Right lobe of liver (tissue), 6 donors: ENCODE measurements around the gene PYGB. TPM values are rescaled to one million over a fixed set of nuclear protein-coding genes. Genes with fewer than 3 reads are reported as not detected.

ENCODE experiments used
- ATAC-seq, 4 donors: fragments of 200-7000 bp; cut with Tn5 transposase; one replicate each; pipeline ENCODE4 v1.9.1; 2020; ENCODE audit warnings: mild to moderate bottlenecking in 4 of 4, moderate library complexity in 4 of 4
- DNase-seq, 3 donors: peaks; one replicate each; pipeline ENCODE4 v3.0.0-alpha.2; 2020
- H3K27ac ChIP-seq, 3 donors: fragments of 200-600 bp; one replicate each; pipeline ENCODE4 v1.8.0; 2022
- H3K27me3 ChIP-seq, 2 donors: fragments of 200-600 bp; one replicate each; pipeline ENCODE4 v1.8.0; 2022
- H3K36me3 ChIP-seq, 4 donors: fragments of 200-600 bp; sonication (generic) in 1 of 4; one replicate each; pipeline versions ENCODE4 v1.5.1 to v1.8.0; 2017 to 2022; ENCODE audit warnings: control low read depth in 1 of 4
- H3K4me1 ChIP-seq, 4 donors: fragments of 200-600 bp; sonication (generic) in 1 of 4; one replicate each; pipeline versions ENCODE4 v1.5.1 to v1.8.0; 2017 to 2022; ENCODE audit warnings: control low read depth in 1 of 4
- H3K4me3 ChIP-seq, 3 donors: fragments of 200-600 bp; one replicate each; pipeline ENCODE4 v1.8.0; 2022
- H3K9me3 ChIP-seq, 4 donors: fragments of 200-600 bp; sonication (generic) in 1 of 4; one replicate each; pipeline versions ENCODE4 v1.5.1 to v1.8.0; 2017 to 2022; ENCODE audit warnings: control low read depth in 1 of 4
- CTCF ChIP-seq, 4 donors: fragments of 200-600 bp in 3 of 4; fragments of 450-650 bp in 1 of 4; IDR thresholded peaks; one replicate each; pipeline versions ENCODE4 v1.5.1 to v1.8.0; 2016 to 2022; ENCODE audit warnings: antibody characterized with exemption in 4 of 4, mild to moderate bottlenecking in 2 of 4
- POLR2A ChIP-seq: fragments of 450-650 bp; IDR thresholded peaks from one replicate; pipeline ENCODE4 v1.6.1; 2017; ENCODE audit warnings: antibody characterized with exemption, mild to moderate bottlenecking
- WGBS: methylation state at CpG from one replicate; pipeline ENCODE4 v1.1.6; 2018; ENCODE audit warnings: low coverage, low lambda C conversion rate; ENCODE audit not compliant: insufficient coverage; ENCODE audit errors: missing lambda C conversion rate; 5-methylcytosine and 5-hydroxymethylcytosine counted together
- intact Hi-C, 2 donors: fragments of 100-400 bp; cut with DNase I; formaldehyde crosslinking; loops; one replicate each; pipeline versions ENCODE4 v1.11.2 to v1.14.1; 2022
- long read RNA-seq: library from polyadenylated mRNA; unstranded; transcript quantifications from one replicate; pipeline ENCODE4 v2.0.0, GENCODE V29; 2019
- total RNA-seq, 6 experiments: library from RNA; depleted of rRNA in 2 of 6; stranded (reverse); fragments of >200 nt in 2 of 6; fragmentation: NEBNext Ultra II Directional in 3 of 6; extraction: Animal tissue kit (Norgen Biotek cat#: 25700) in 3 of 6; gene quantifications; one replicate each; pipeline versions ENCODE4 v1.1.0 to v1.2.4, GENCODE V29; 2016 to 2023
- donor health status: DM: no; HTN: yes; CAD: no.
- donor health status: DM: no; HTN: no; CAD: no.
- donor health status: DM: no; HTN: no; CAD: no.
- donor health status: DM: no; HTN: yes; CAD: no.
- donor health status: DM: no; HTN: yes; CAD: no.

PYGB gene
- total RNA-seq: 10 to 100 TPM in 3 of 6 experiments, 1 to 10 TPM in 3; 6.6 to 27.4 (median 13.2) TPM
- long read RNA-seq, full-length matches to known transcripts: 1 of 1 reads
- long read RNA-seq, partial matches to known transcripts: 0 of 1 reads
- long read RNA-seq, other reads (novel, unspliced or antisense): 0 of 1 reads

GRCh38 chr20:25247956-25248785 lies at the start of gene PYGB:
Gene PYGB, plus strand, starts transcription at chr20:25248085. Its CDS starts 94 bp downstream, at chr20:25248179.
- 0% methylated on average over 29 of the region's 113 CpGs for WGBS

GRCh38 chr20:25198663-25199383 lies 49.1 kb upstream of the PYGB start:
- 74% methylated on average over 6 of the region's 11 CpGs for WGBS
- no peak overlapping the region for H3K4me3 ChIP-seq
- no peak for ATAC-seq
- intact Hi-C loops: loop anchor here in 1 of 2 donors (10.0 kb wide), 1 partner anchor 76 kb away; no protein-coding TSS in a partner anchor
- H3K9me3 ChIP-seq: no peaks in the 10 kb centered on the region
- H3K4me1 ChIP-seq: peaks cover 0 to 7% (median 3%) of the 10 kb centered on the region in 4 donors
- no peaks in the 10 kb centered on the region for H3K27me3 ChIP-seq
- no peaks in the 10 kb centered on the region for H3K36me3 ChIP-seq
- no peak overlapping the region for H3K27ac ChIP-seq
- TF ChIP-seq POLR2A (no peak), CTCF (IDR thresholded peaks at IDR 0.05) (no peak)
- DNase-seq: no peak

More at GRCh38 chr20:25247956-25248785, at the start of gene PYGB:
- H3K9me3 ChIP-seq: no peaks in the 10 kb centered on the region
- peak within 1 kb of the TSS; percentile 82 to 86 (median 86) for H3K27ac ChIP-seq
- peaks cover 0 to 12% (median 3%) of the 10 kb centered on the region in 4 donors for H3K4me1 ChIP-seq
- no peaks in the 10 kb centered on the region for H3K36me3 ChIP-seq
- DNase-seq (peak; percentile 86 to 87 (median 87)), ATAC-seq (peak; percentile 85 to 94 (median 88))
- intact Hi-C loops: no loop called here
- TF ChIP-seq CTCF (IDR thresholded peaks at IDR 0.05) (no peak), POLR2A (peak; percentile 93)
- H3K4me3 ChIP-seq: peak within 1 kb of the TSS; percentile 85 to 95 (median 86)
- no peaks in the 10 kb centered on the region for H3K27me3 ChIP-seq

DNA sequence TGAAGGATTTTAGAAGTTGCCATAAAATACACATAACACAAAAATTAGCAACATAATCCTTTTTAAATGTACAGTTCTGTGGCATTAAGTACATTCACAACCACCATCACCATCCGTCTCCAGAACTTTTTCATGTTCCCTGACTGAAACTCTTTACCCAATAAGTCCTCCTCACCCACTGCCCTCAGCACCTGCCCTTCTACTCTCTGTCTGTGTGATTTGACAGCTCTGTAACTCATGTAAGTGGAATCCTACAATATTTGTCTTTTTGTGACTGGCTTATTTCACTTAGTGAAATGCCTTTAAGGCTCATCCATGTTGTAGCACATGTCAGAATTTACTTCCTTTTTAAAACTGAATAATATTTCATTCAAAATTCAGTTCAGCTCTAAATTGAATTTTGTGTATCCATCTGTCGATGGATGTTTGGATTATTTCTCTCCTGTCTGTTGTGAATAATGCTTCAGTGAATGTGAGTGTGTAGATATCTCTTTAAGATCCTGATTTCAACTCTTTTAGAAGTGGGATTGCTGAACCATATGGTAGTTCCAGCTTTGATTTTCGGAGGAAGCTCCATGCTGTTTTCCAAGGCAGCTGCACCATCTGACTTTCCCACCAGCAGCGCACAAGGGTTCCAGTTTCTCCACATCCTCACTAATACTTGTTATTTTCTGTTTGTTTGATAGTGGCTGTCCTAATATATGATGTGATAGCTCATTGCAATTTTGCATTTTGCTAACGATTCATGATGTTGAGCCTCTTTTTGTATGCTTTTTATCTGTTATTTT lies 48.2 kb upstream of the PYGB start:
- WGBS: 76% methylated on average over 5 of the region's 5 CpGs
- Histone ChIP-seq H3K9me3 (no peaks in the 10 kb centered on the region), H3K4me1 (peaks cover 0 to 7% (median 3%) of the 10 kb centered on the region in 4 donors), H3K4me3 (no peak overlapping the region), H3K27ac (no peak overlapping the region), H3K27me3 (no peaks in the 10 kb centered on the region), H3K36me3 (no peaks in the 10 kb centered on the region)
- intact Hi-C loops: loop anchor here in 1 of 2 donors (10.0 kb wide), 1 partner anchor 75 kb away; no protein-coding TSS in a partner anchor
- DNase-seq (no peak), ATAC-seq (no peak)
- TF ChIP-seq POLR2A (no peak), CTCF (IDR thresholded peaks at IDR 0.05) (no peak)

DNA sequence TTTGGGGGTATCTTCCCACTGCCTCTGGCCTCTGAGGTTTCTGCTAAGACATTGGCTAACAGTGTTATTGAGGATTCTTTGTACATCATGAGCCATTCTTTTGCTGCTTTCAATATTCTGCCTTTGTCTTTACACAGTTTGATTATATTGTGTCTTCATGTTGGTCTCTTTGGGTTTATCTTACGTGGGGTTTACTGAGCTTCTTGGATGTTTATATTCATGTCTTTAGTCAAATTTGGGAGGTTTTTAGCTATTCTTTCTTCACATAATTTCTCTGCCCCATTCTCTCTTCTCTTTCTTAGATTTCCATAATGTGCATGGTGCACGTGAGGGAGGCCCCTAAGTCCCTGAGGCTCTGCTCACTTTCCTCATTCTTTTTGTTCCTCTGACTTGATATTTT lies 44.8 kb upstream of the PYGB start:
- DNase-seq: no peak
- 87% methylated on average over 2 of the region's 2 CpGs for WGBS
- no peak overlapping the region for H3K27ac ChIP-seq
- H3K4me1 ChIP-seq: no peaks in the 10 kb centered on the region
- no peak for ATAC-seq
- TF ChIP-seq POLR2A: no peak
- TF ChIP-seq CTCF (IDR thresholded peaks at IDR 0.05): no peak
- no peaks in the 10 kb centered on the region for H3K36me3 ChIP-seq
- no peak overlapping the region for H3K4me3 ChIP-seq
- intact Hi-C loops: no loop called here
- H3K27me3 ChIP-seq: no peaks in the 10 kb centered on the region
- H3K9me3 ChIP-seq: no peaks in the 10 kb centered on the region
